A673 (cell line): ENCODE results near the gene HMCES.

Experiments used
- EZH2 ChIP-seq: fragments of 200-600 bp; sonication (generic); IDR thresholded peaks from 2 replicates; pipeline ENCODE4 v1.6.1; 2017; ENCODE audit warnings: borderline replicate concordance, low read depth, mild to moderate bottlenecking, mixed read lengths, antibody characterized with exemption, low read length; ENCODE audit not compliant: poor library complexity, severe bottlenecking
- TF ChIP-seq, protein P1 (sequence below): fragments of 300-800, 200-600 bp; sonication (generic); conservative IDR thresholded peaks from 2 replicates; pipeline ENCODE4 v1.5.1; 2017; ENCODE audit warnings: low read depth, mild to moderate bottlenecking, antibody characterized with exemption, low read length, moderate library complexity, mixed read lengths

DNA sequence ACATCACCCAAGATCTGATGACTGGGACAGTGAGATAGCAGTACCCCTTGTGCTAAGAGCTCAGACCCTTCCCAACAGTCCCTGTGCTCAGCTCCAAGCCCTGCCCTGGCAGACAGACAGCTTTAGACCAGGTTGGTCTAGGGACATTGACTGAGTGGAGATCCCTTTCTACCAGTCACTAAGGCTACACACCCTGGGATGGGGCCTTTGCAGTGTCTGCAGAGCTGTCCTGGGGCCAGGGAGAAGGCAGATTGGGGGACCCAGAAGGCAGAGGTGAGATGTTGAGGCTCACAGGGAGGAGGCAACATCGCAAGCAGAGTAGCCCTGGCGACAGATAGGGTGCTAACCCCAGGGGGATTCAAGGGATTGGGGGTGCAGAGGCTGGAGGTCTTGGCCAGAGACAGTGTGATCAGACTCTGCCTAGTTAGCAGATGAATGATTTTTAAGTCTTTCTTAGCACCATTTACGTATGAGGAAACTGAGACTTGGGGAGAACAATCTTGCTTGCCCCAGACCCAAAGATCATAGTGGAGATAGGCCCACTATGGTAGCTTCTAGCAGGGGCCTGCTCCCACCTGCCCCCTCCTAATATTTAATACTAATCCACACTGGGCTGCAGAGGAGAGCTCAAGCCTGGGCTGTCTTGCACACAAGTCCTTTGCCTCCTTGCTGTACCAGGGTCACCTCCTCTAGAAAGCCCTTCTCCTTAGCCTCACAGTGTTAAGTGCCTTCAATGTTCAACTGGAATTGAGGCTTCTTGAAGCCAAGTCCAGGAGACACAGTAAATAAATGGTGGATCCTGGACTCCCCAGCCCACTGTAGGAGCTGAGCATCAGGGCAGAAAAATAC, 32.6 kb downstream of the HMCES start:
- TF ChIP-seq, protein P1, sequence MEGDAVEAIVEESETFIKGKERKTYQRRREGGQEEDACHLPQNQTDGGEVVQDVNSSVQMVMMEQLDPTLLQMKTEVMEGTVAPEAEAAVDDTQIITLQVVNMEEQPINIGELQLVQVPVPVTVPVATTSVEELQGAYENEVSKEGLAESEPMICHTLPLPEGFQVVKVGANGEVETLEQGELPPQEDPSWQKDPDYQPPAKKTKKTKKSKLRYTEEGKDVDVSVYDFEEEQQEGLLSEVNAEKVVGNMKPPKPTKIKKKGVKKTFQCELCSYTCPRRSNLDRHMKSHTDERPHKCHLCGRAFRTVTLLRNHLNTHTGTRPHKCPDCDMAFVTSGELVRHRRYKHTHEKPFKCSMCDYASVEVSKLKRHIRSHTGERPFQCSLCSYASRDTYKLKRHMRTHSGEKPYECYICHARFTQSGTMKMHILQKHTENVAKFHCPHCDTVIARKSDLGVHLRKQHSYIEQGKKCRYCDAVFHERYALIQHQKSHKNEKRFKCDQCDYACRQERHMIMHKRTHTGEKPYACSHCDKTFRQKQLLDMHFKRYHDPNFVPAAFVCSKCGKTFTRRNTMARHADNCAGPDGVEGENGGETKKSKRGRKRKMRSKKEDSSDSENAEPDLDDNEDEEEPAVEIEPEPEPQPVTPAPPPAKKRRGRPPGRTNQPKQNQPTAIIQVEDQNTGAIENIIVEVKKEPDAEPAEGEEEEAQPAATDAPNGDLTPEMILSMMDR: no peak
- TF ChIP-seq EZH2: no peak
